Ishikawa (cell line): ENCODE measurements around the gene SYCN.

ENCODE experiments used
- CEBPB ChIP-seq: IDR thresholded peaks from 2 replicates; pipeline ENCODE4 v1.6.1; 2012
- CREB1 ChIP-seq: IDR thresholded peaks from 2 replicates; pipeline ENCODE4 v1.6.1; 2012; ENCODE audit warnings: low read depth
- EGR1 ChIP-seq: IDR thresholded peaks from 2 replicates; pipeline ENCODE4 v1.6.1; 2012
- EP300 ChIP-seq: IDR thresholded peaks from 2 replicates; pipeline ENCODE4 v1.6.1; 2012; ENCODE audit warnings: borderline replicate concordance
- FOXM1 ChIP-seq: IDR thresholded peaks from 2 replicates; pipeline ENCODE4 v1.6.1; 2012; ENCODE audit warnings: low read depth, borderline replicate concordance
- NFIC ChIP-seq: IDR thresholded peaks from 2 replicates; pipeline ENCODE4 v1.6.1; 2012
- RAD21 ChIP-seq: IDR thresholded peaks from 2 replicates; pipeline ENCODE4 v1.6.1; 2012; ENCODE audit warnings: low read depth
- TAF1 ChIP-seq: IDR thresholded peaks from 2 replicates; pipeline ENCODE4 v1.6.1; 2012; ENCODE audit warnings: low read depth, mild to moderate bottlenecking
- TEAD4 ChIP-seq: IDR thresholded peaks from 2 replicates; pipeline ENCODE4 v1.6.1; 2012
- USF1 ChIP-seq: IDR thresholded peaks from 2 replicates; pipeline ENCODE4 v1.6.1; 2012
- YY1 ChIP-seq: IDR thresholded peaks from 2 replicates; pipeline ENCODE4 v1.6.1; 2012; ENCODE audit warnings: low read depth
- ZBTB7A ChIP-seq: IDR thresholded peaks from 2 replicates; pipeline ENCODE4 v1.6.1; 2012; ENCODE audit warnings: low read depth
- TF ChIP-seq, protein P1 (sequence below): IDR thresholded peaks from 2 replicates; pipeline ENCODE4 v1.6.1; 2012
- TF ChIP-seq, protein P2 (sequence below): IDR thresholded peaks from 2 replicates; pipeline ENCODE4 v1.6.1; 2012; ENCODE audit warnings: low read depth, mild to moderate bottlenecking

GRCh38 chr19:39179754-39180153 lies 24.3 kb downstream of the SYCN start:
- no peak for TF ChIP-seq FOXM1
- TF ChIP-seq, protein P1, sequence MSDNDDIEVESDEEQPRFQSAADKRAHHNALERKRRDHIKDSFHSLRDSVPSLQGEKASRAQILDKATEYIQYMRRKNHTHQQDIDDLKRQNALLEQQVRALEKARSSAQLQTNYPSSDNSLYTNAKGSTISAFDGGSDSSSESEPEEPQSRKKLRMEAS = no peak
- no peak for TF ChIP-seq EP300
- TF ChIP-seq TAF1 = no peak
- no peak for TF ChIP-seq RAD21
- no peak for TF ChIP-seq EGR1
- no peak for TF ChIP-seq ZBTB7A
- TF ChIP-seq CEBPB = no peak
- TF ChIP-seq CREB1 = no peak
- TF ChIP-seq, protein P2, sequence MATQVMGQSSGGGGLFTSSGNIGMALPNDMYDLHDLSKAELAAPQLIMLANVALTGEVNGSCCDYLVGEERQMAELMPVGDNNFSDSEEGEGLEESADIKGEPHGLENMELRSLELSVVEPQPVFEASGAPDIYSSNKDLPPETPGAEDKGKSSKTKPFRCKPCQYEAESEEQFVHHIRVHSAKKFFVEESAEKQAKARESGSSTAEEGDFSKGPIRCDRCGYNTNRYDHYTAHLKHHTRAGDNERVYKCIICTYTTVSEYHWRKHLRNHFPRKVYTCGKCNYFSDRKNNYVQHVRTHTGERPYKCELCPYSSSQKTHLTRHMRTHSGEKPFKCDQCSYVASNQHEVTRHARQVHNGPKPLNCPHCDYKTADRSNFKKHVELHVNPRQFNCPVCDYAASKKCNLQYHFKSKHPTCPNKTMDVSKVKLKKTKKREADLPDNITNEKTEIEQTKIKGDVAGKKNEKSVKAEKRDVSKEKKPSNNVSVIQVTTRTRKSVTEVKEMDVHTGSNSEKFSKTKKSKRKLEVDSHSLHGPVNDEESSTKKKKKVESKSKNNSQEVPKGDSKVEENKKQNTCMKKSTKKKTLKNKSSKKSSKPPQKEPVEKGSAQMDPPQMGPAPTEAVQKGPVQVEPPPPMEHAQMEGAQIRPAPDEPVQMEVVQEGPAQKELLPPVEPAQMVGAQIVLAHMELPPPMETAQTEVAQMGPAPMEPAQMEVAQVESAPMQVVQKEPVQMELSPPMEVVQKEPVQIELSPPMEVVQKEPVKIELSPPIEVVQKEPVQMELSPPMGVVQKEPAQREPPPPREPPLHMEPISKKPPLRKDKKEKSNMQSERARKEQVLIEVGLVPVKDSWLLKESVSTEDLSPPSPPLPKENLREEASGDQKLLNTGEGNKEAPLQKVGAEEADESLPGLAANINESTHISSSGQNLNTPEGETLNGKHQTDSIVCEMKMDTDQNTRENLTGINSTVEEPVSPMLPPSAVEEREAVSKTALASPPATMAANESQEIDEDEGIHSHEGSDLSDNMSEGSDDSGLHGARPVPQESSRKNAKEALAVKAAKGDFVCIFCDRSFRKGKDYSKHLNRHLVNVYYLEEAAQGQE = no peak
- TF ChIP-seq YY1 = no peak
- TF ChIP-seq NFIC = no peak
- TF ChIP-seq TEAD4 = no peak
- no peak for TF ChIP-seq USF1
